Endothelial cell of umbilical vein (primary cell): ENCODE measurements around the gene PCYOX1L.

Experiments
- CTCF ChIP-seq, 2 donors: IDR thresholded peaks; 1 replicate in 1 of 2; 2 replicates in 1 of 2; pipeline ENCODE4 v1.5.1; 2011; ENCODE audit warnings: low read length in 2 of 2, mild to moderate bottlenecking in 2 of 2, moderate library complexity in 2 of 2, control low read depth in 1 of 2, inconsistent platforms in 1 of 2, low read depth in 1 of 2; ENCODE audit not compliant: insufficient read depth in 1 of 2; ENCODE audit errors: extremely low read depth in 1 of 2
- EZH2 ChIP-seq: IDR thresholded peaks from 2 replicates; pipeline ENCODE4 v1.6.1; 2012; ENCODE audit warnings: borderline replicate concordance, low read depth, mild to moderate bottlenecking, moderate library complexity, low read length, inconsistent platforms; ENCODE audit not compliant: severe bottlenecking
- MAX ChIP-seq: IDR thresholded peaks from 2 replicates; pipeline ENCODE4 v1.6.1; 2011; ENCODE audit not compliant: insufficient read depth, insufficient read length
- POLR2AphosphoS5 ChIP-seq: IDR thresholded peaks from 2 replicates; pipeline ENCODE4 v1.6.1; 2012; ENCODE audit warnings: low read depth, mild to moderate bottlenecking, control low read depth, low read length, moderate library complexity; ENCODE audit not compliant: insufficient read depth

GRCh38 chr5:149404746-149405549 is 47.1 kb downstream of the PCYOX1L start:
- TF ChIP-seq CTCF (IDR thresholded peaks at IDR 0.05; ENCODE audit: extremely low read depth in 1 of 2, insufficient read depth in 1 of 2, low read depth in 1 of 2, low read length in 2 of 2) (no peak), POLR2AphosphoS5 (no peak), MAX (no peak), EZH2 (no peak)
